HEK293T (cell line): ENCODE data around the gene TMEM129.

Experiments used
- BHLHE40 ChIP-seq: fragments of 450-650 bp; IDR thresholded peaks from 2 replicates; pipeline ENCODE4 v1.6.1; 2016; ENCODE audit warnings: mild to moderate bottlenecking, moderate library complexity, borderline replicate concordance
- CTBP1 ChIP-seq: fragments of 450-650 bp; IDR thresholded peaks from 2 replicates; pipeline ENCODE4 v1.6.1; 2016; ENCODE audit warnings: borderline replicate concordance
- FOXA1 ChIP-seq: fragments of 450-650 bp; IDR thresholded peaks from 2 replicates; pipeline ENCODE4 v1.6.1; 2016; ENCODE audit warnings: mild to moderate bottlenecking
- FOXK2 ChIP-seq: fragments of 450-650 bp; IDR thresholded peaks from 2 replicates; pipeline ENCODE4 v1.6.1; 2016; ENCODE audit warnings: mild to moderate bottlenecking
- FOXM1 ChIP-seq: fragments of 450-650 bp; IDR thresholded peaks from 2 replicates; pipeline ENCODE4 v1.6.1; 2017; ENCODE audit warnings: mild to moderate bottlenecking, borderline replicate concordance
- HDGF ChIP-seq: fragments of 450-650 bp; IDR thresholded peaks from 2 replicates; pipeline ENCODE4 v1.6.1; 2017; ENCODE audit warnings: antibody characterized with exemption, borderline replicate concordance
- L3MBTL2 ChIP-seq: fragments of 450-650 bp; conservative IDR thresholded peaks from 2 replicates; pipeline ENCODE4 v1.6.1; 2016; ENCODE audit warnings: mild to moderate bottlenecking
- NFRKB ChIP-seq: fragments of 450-650 bp; IDR thresholded peaks from 2 replicates; pipeline ENCODE4 v1.6.1; 2016; ENCODE audit warnings: mild to moderate bottlenecking, moderate library complexity
- PKNOX1 ChIP-seq: fragments of 450-650 bp; IDR thresholded peaks from 2 replicates; pipeline ENCODE4 v1.6.1; 2016
- SP1 ChIP-seq: fragments of 450-650 bp; IDR thresholded peaks from 2 replicates; pipeline ENCODE4 v1.6.1; 2017
- SUZ12 ChIP-seq: fragments of 450-650 bp; IDR thresholded peaks from 2 replicates; pipeline ENCODE4 v1.6.1; 2016; ENCODE audit warnings: mild to moderate bottlenecking
- TARDBP ChIP-seq: fragments of 450-650 bp; IDR thresholded peaks from 2 replicates; pipeline ENCODE4 v1.6.1; 2016

- no peak for TF ChIP-seq FOXM1
- no peak for TF ChIP-seq NFRKB
- TF ChIP-seq SUZ12 = no peak
- TF ChIP-seq HDGF = no peak
- no peak for TF ChIP-seq SP1
- TF ChIP-seq PKNOX1 = no peak
- no peak for TF ChIP-seq TARDBP
- no peak for TF ChIP-seq L3MBTL2
- TF ChIP-seq FOXK2 = no peak
- TF ChIP-seq FOXA1 = no peak
- no peak for TF ChIP-seq CTBP1
- no peak for TF ChIP-seq BHLHE40
Measured at GRCh38 chr4:1667273-1667672, 53.9 kb downstream of the TMEM129 start.
